HepG2 (cell line): ENCODE measurements around the gene F12. TPM values are rescaled to one million over a fixed set of nuclear protein-coding genes. Genes with fewer than 3 reads are reported as not detected.

Experiments used
- CCDC6 ChIP-seq: sonication (generic); formaldehyde crosslinking; IDR thresholded peaks from 2 replicates; pipeline ENCODE4 v1.8.1; 2022; ENCODE audit warnings: mild to moderate bottlenecking, missing genetic modification reagents, moderate library complexity
- ERF ChIP-seq: IDR thresholded peaks from 2 replicates; pipeline ENCODE4 v1.6.1; 2018; ENCODE audit warnings: missing biosample characterization, missing genetic modification reagents
- KAT8 ChIP-seq: IDR thresholded peaks from 2 replicates; pipeline ENCODE4 v1.6.1; 2016; ENCODE audit warnings: missing genetic modification reagents, missing compliant biosample characterization
- MXD4 ChIP-seq: IDR thresholded peaks from 2 replicates; pipeline ENCODE4 v1.6.1; 2016; ENCODE audit warnings: mild to moderate bottlenecking, missing biosample characterization, missing genetic modification reagents
- RARA ChIP-seq: IDR thresholded peaks from 2 replicates; pipeline ENCODE4 v1.6.1; 2016; ENCODE audit warnings: missing genetic modification reagents, missing compliant biosample characterization
- REL ChIP-seq: sonication (generic); formaldehyde crosslinking; conservative IDR thresholded peaks from 2 replicates; pipeline ENCODE4 v1.8.0; 2022; ENCODE audit warnings: mild to moderate bottlenecking, missing genetic modification reagents, moderate library complexity
- SIN3A ChIP-seq: IDR thresholded peaks from 2 replicates; pipeline ENCODE4 v1.6.1; 2011; ENCODE audit warnings: low read depth, mild to moderate bottlenecking, control low read depth, low read length, borderline replicate concordance
- ZBTB21 ChIP-seq: sonication (generic); formaldehyde crosslinking; IDR thresholded peaks from 2 replicates; pipeline ENCODE4 v1.4.0; 2020; ENCODE audit warnings: missing genetic modification reagents
- ZNF30 ChIP-seq: sonication (generic); formaldehyde crosslinking; IDR thresholded peaks from 2 replicates; pipeline ENCODE4 v1.5.0; 2020; ENCODE audit warnings: mild to moderate bottlenecking, missing genetic modification reagents
- ZNF501 ChIP-seq: sonication (generic); formaldehyde crosslinking; IDR thresholded peaks from 2 replicates; pipeline ENCODE4 v1.5.1; 2020; ENCODE audit warnings: mild to moderate bottlenecking, moderate library complexity, missing genetic modification reagents
- ZNF569 ChIP-seq: sonication (generic); formaldehyde crosslinking; IDR thresholded peaks from 2 replicates; pipeline ENCODE4 v1.5.0; 2020; ENCODE audit warnings: mild to moderate bottlenecking, missing genetic modification reagents, moderate library complexity, borderline replicate concordance
- ZNF607 ChIP-seq: sonication (generic); formaldehyde crosslinking; IDR thresholded peaks from 2 replicates; pipeline ENCODE4 v1.5.1; 2020; ENCODE audit warnings: missing genetic modification reagents, mild to moderate bottlenecking, borderline replicate concordance
- ZNF768 ChIP-seq: sonication (generic); formaldehyde crosslinking; IDR thresholded peaks from 2 replicates; pipeline ENCODE4 v1.4.0; 2020; ENCODE audit warnings: missing genetic modification reagents
- polyA plus RNA-seq, 8 experiments: library from polyadenylated mRNA; depleted of rRNA in 3 of 8; stranded (reverse) in 7 of 8; unstranded in 1 of 8; fragments of >200 nt; fragmentation: Illumina TruSeq in 4 of 8; extraction: Trizol in 4 of 8; gene quantifications; 2 replicates each; pipeline versions ENCODE4 v1.2.1 to v1.2.3, GENCODE V29; 2011 to 2016; ENCODE audit warnings: low read depth in 4 of 8, missing spikeins in 1 of 8, mixed read lengths in 1 of 8; ENCODE audit not compliant: insufficient read depth in 1 of 8
- total RNA-seq, 5 experiments: library from RNA; depleted of rRNA; stranded (reverse); fragments of >200 nt; fragmentation: Illumina TruSeq; extraction: Trizol; gene quantifications; 2 replicates each; pipeline ENCODE4 v1.2.3, GENCODE V29; 2016; ENCODE audit warnings: low read depth in 1 of 5
- TF ChIP-seq, protein P1 (sequence below): sonication (generic); formaldehyde crosslinking; IDR thresholded peaks from 2 replicates; pipeline ENCODE4 v1.4.0; 2020; ENCODE audit warnings: low read depth, missing genetic modification reagents
- TF ChIP-seq, protein P2 (sequence below): sonication (generic); formaldehyde crosslinking; IDR thresholded peaks from 2 replicates; pipeline ENCODE4 v1.4.0; 2020; ENCODE audit warnings: mild to moderate bottlenecking, missing genetic modification reagents
- TF ChIP-seq, protein P3 (sequence below): sonication (generic); formaldehyde crosslinking; IDR thresholded peaks from 2 replicates; pipeline ENCODE4 v1.5.0; 2020; ENCODE audit warnings: missing genetic modification reagents
- TF ChIP-seq, protein P4 (sequence below): sonication (generic); formaldehyde crosslinking; IDR thresholded peaks from 2 replicates; pipeline ENCODE4 v1.8.0; 2022; ENCODE audit warnings: missing genetic modification reagents, mild to moderate bottlenecking, borderline replicate concordance

F12 gene
- total and polyA plus RNA-seq, 2 of the 13 experiments (the other 11 are each of a cell fraction or from before 2014, with no cell fraction given): 2.5 to 3.0 TPM

DNA sequence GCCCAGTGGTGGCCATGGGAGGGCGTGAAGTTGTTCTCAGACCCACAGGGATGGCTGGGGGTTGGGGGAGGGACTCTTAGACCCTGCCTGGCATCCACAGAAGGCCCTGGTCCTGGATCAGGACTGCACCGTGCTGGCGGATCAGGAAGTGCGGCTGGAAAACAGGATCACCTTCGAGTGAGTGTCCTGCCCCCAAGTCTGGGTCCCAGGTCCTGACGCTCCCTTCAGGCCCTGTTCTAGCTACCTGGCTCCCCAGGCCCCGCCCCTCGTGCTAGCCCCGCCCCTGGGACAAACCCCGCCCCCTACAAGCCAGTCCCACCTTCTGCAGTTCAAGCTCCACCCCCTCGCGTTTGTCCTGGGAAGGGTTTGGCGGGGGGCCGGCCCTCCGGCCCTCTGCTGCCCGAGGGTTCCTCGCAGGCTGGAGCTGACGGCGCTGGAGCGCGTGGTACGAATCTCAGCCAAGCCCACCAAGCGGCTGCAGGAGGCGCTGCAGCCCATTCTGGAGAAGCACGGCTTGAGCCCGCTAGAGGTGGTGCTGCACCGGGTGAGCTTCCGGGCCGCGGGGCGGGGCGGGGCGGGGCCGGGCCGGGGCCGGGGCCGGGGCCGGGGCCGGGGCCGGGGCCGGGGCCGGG, 38.8 kb downstream of the F12 start (continued):
- 0 out of 2 replicates have a peak, but pooled peaks have one; percentile 17 for TF ChIP-seq ZNF607 (CRISPR knock-in tag)
- no peak for TF ChIP-seq ZNF30 (CRISPR knock-in tag)
- peak; percentile 75; the same call in 1 of the 2 replicates for TF ChIP-seq ERF (CRISPR knock-in tag)
- TF ChIP-seq RARA (CRISPR knock-in tag): no peak
- TF ChIP-seq CCDC6 (CRISPR knock-in tag): peak; percentile 91; the same call in 1 of the 2 replicates
- peak; percentile 54; the same call in 1 of the 2 replicates for TF ChIP-seq ZNF768 (CRISPR knock-in tag)
- TF ChIP-seq, protein P1, sequence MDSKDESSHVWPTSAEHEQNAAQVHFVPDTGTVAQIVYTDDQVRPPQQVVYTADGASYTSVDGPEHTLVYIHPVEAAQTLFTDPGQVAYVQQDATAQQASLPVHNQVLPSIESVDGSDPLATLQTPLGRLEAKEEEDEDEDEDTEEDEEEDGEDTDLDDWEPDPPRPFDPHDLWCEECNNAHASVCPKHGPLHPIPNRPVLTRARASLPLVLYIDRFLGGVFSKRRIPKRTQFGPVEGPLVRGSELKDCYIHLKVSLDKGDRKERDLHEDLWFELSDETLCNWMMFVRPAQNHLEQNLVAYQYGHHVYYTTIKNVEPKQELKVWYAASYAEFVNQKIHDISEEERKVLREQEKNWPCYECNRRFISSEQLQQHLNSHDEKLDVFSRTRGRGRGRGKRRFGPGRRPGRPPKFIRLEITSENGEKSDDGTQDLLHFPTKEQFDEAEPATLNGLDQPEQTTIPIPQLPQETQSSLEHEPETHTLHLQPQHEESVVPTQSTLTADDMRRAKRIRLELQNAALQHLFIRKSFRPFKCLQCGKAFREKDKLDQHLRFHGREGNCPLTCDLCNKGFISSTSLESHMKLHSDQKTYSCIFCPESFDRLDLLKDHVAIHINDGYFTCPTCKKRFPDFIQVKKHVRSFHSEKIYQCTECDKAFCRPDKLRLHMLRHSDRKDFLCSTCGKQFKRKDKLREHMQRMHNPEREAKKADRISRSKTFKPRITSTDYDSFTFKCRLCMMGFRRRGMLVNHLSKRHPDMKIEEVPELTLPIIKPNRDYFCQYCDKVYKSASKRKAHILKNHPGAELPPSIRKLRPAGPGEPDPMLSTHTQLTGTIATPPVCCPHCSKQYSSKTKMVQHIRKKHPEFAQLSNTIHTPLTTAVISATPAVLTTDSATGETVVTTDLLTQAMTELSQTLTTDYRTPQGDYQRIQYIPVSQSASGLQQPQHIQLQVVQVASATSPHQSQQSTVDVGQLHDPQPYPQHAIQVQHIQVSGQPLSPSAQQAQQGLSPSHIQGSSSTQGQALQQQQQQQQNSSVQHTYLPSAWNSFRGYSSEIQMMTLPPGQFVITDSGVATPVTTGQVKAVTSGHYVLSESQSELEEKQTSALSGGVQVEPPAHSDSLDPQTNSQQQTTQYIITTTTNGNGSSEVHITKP: no peak
- TF ChIP-seq ZNF501 (CRISPR knock-in tag): 0 out of 2 replicates have a peak, but pooled peaks have one; percentile 46
- TF ChIP-seq ZNF569 (CRISPR knock-in tag): no peak
- TF ChIP-seq ZBTB21: no peak
- TF ChIP-seq, protein P2, sequence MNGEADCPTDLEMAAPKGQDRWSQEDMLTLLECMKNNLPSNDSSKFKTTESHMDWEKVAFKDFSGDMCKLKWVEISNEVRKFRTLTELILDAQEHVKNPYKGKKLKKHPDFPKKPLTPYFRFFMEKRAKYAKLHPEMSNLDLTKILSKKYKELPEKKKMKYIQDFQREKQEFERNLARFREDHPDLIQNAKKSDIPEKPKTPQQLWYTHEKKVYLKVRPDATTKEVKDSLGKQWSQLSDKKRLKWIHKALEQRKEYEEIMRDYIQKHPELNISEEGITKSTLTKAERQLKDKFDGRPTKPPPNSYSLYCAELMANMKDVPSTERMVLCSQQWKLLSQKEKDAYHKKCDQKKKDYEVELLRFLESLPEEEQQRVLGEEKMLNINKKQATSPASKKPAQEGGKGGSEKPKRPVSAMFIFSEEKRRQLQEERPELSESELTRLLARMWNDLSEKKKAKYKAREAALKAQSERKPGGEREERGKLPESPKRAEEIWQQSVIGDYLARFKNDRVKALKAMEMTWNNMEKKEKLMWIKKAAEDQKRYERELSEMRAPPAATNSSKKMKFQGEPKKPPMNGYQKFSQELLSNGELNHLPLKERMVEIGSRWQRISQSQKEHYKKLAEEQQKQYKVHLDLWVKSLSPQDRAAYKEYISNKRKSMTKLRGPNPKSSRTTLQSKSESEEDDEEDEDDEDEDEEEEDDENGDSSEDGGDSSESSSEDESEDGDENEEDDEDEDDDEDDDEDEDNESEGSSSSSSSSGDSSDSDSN: peak; percentile 81
- TF ChIP-seq MXD4 (CRISPR knock-in tag): peak; percentile 79
- TF ChIP-seq, protein P3, sequence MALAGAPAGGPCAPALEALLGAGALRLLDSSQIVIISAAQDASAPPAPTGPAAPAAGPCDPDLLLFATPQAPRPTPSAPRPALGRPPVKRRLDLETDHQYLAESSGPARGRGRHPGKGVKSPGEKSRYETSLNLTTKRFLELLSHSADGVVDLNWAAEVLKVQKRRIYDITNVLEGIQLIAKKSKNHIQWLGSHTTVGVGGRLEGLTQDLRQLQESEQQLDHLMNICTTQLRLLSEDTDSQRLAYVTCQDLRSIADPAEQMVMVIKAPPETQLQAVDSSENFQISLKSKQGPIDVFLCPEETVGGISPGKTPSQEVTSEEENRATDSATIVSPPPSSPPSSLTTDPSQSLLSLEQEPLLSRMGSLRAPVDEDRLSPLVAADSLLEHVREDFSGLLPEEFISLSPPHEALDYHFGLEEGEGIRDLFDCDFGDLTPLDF: no peak
- TF ChIP-seq SIN3A: no peak
- TF ChIP-seq, protein P4, sequence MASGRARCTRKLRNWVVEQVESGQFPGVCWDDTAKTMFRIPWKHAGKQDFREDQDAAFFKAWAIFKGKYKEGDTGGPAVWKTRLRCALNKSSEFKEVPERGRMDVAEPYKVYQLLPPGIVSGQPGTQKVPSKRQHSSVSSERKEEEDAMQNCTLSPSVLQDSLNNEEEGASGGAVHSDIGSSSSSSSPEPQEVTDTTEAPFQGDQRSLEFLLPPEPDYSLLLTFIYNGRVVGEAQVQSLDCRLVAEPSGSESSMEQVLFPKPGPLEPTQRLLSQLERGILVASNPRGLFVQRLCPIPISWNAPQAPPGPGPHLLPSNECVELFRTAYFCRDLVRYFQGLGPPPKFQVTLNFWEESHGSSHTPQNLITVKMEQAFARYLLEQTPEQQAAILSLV (CRISPR knock-in tag): 0 out of 2 replicates have a peak, but pooled peaks have one; percentile 12
- TF ChIP-seq KAT8: peak; percentile 65
- TF ChIP-seq REL (CRISPR knock-in tag): no peak
